GM10248 (cell line): Measurements from ENCODE around the gene SEC24C.

Experiments
- CTCF ChIA-PET: fragments of 300-600 bp; sonication (Branson Sonifier 250); formaldehyde crosslinking; extraction: SDS; loops from one replicate; lab custom pipeline; 2021; ENCODE audit warnings: antibody characterized with exemption; lab: Yijun Ruan, JAX
- POLR2A ChIA-PET: fragments of 350-650 bp; sonication (Branson Sonifier 250); formaldehyde crosslinking; extraction: SDS; loops from one replicate; lab custom pipeline; 2020; ENCODE audit warnings: antibody characterized with exemption; lab: Yijun Ruan, JAX
- DNase-seq: peaks from one replicate; pipeline ENCODE4 v3.0.0; 2012; ENCODE audit errors: extremely low spot score
- TF ChIP-seq, protein P1 (sequence below): IDR thresholded peaks from 2 replicates; pipeline ENCODE4 v1.5.1; 2012; ENCODE audit warnings: mild to moderate bottlenecking, low read depth; ENCODE audit errors: extremely low read depth, missing control alignments, control extremely low read depth

Gene SEC24C

DNA sequence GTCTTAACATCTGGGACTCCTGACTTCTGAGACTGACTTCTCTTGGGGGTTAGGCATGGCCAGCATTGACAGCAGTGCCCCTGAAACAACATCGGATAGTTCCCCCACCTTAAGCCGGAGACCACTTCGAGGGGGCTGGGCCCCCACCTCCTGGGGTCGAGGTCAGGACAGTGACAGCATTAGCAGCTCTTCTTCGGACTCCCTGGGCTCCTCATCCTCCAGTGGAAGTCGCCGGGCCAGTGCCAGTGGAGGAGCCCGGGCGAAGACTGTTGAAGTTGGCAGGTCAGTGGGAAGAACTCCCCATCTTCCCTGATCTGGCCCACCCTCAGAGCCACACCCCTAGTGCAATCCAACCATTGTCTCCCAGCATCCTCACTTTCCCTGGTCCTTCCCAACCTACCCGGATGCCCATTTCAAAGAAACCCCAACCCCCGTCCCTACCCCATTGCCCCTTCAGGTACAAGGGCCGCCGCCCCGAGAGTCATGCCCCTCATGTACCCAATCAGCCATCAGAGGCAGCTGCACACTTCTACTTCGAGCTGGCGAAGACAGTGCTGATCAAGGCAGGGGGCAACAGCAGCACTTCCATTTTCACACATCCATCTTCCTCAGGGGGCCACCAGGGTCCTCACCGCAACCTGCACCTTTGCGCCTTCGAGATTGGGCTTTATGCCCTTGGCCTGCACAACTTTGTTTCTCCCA, 53.3 kb downstream of the SEC24C start:
- ChIA-PET CTCF (interaction anchor here (2.3 kb wide), 1 partner anchor 12 kb away, joined by 7 read pairs; the partner anchor contains the start of gene ZSWIM8), POLR2A (no interaction called here)
- TF ChIP-seq, protein P1, sequence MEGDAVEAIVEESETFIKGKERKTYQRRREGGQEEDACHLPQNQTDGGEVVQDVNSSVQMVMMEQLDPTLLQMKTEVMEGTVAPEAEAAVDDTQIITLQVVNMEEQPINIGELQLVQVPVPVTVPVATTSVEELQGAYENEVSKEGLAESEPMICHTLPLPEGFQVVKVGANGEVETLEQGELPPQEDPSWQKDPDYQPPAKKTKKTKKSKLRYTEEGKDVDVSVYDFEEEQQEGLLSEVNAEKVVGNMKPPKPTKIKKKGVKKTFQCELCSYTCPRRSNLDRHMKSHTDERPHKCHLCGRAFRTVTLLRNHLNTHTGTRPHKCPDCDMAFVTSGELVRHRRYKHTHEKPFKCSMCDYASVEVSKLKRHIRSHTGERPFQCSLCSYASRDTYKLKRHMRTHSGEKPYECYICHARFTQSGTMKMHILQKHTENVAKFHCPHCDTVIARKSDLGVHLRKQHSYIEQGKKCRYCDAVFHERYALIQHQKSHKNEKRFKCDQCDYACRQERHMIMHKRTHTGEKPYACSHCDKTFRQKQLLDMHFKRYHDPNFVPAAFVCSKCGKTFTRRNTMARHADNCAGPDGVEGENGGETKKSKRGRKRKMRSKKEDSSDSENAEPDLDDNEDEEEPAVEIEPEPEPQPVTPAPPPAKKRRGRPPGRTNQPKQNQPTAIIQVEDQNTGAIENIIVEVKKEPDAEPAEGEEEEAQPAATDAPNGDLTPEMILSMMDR, result no peak
- DNase-seq, result no peak

- no peak for DNase-seq
- ChIA-PET POLR2A (no interaction called here), CTCF (interaction anchor here (0.8 kb wide), 1 partner anchor 9 kb away, joined by 3 read pairs; no protein-coding TSS in a partner anchor)
- TF ChIP-seq, protein P1, result no peak
These were observed 53.9 kb downstream of the SEC24C start for GRCh38 chr10:73798087-73798486.

- TF ChIP-seq, protein P1, result no peak
- no peak for DNase-seq
- ChIA-PET POLR2A (interaction anchor here (0.8 kb wide), 1 partner anchor 13 kb away, joined by 3 read pairs; no protein-coding TSS in a partner anchor), CTCF (no interaction called here)
These were observed 54.9 kb downstream of the SEC24C start for GRCh38 chr10:73798927-73799560.

- POLR2A ChIA-PET, result interaction anchor here (1.1 kb wide), 1 partner anchor 11 kb away, joined by 3 read pairs; no protein-coding TSS in a partner anchor
- no peak for DNase-seq
- CTCF ChIA-PET, result no interaction called here
- TF ChIP-seq, protein P1, result no peak
These were observed 55.9 kb downstream of the SEC24C start for GRCh38 chr10:73799899-73800559.

GRCh38 chr10:73800560-73801252, 56.5 kb downstream of the SEC24C start:
- POLR2A ChIA-PET, result interaction anchor here (1.1 kb wide), 1 partner anchor 11 kb away, joined by 3 read pairs; no protein-coding TSS in a partner anchor
- TF ChIP-seq, protein P1, result no peak
- CTCF ChIA-PET, result no interaction called here
- no peak for DNase-seq

GRCh38 chr10:73801253-73801590, 57.0 kb downstream of the SEC24C start:
- ChIA-PET POLR2A (no interaction called here), CTCF (no interaction called here)
- TF ChIP-seq, protein P1, result no peak
- no peak for DNase-seq
